ENCODE measurements around the gene CNP. TPM values are rescaled to one million over a fixed set of nuclear protein-coding genes. Genes with fewer than 3 reads are reported as not detected.
A peak's percentile ranks its signal among the peaks of the same experiment; 100 is the strongest.

Gene CNP
- total RNA-seq, 2 experiments from 2014 or later: 89.8 to 91.0 TPM

GRCh38 chr17:41944943-41945342 lies 21.7 kb upstream of the CNP start:
- no peak for DNase-seq
- no peaks in the 10 kb centered on the region for H3K9me3 Mint-ChIP-seq
- H3K27me3 Mint-ChIP-seq: peaks cover 8% of the 10 kb centered on the region
- no peaks in the 10 kb centered on the region for H3K4me1 Mint-ChIP-seq
- H3K4me3 Mint-ChIP-seq: no peak overlapping the region
- POLR2A ChIA-PET: interaction anchor here (1.5 kb wide), 1 partner anchor 22 kb away, joined by 5 read pairs; the partner anchor contains the start of gene CNP
- CTCF ChIA-PET: interaction anchor here (0.7 kb wide), 1 partner anchor 9 kb away, joined by 3 read pairs; no protein-coding TSS in a partner anchor
- H3K27ac Mint-ChIP-seq: no peak overlapping the region
- H3K36me3 Mint-ChIP-seq (ENCODE audit: low read depth): no peaks in the 10 kb centered on the region

DNA sequence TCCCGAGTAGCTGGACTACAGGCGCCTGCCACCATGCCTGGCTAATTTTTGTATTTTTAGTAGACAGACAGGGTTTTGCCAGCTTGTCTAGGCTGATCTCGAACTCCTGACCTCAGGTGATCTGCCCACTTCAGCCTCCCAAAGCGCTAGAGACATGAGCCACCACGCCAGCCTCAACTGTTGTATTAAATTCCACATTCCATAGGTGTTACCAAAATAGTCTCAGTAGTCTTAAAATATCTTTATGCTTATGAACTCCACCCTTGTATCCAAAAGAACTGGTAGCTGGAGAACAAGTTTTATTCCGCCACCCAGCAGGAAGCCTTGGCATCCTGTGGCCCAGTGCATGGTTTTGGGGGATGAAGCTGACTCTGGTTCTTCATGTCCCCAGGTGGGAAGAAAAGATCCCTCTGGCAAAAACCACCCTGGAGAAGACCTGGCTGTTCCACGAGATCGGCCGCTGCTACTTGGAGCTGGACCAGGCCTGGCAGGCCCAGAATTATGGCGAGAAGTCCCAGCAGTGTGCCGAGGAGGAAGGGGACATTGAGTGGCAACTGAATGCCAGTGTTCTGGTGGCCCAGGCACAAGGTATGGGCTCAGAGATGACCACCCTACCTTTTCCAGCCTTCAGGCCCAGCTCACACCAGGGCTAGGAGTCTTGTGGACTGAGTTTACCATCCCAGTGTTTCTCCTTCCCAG lies 17.7 kb upstream of the CNP start:
- Mint-ChIP-seq H3K27ac (no peak overlapping the region), H3K27me3 (no peaks in the 10 kb centered on the region), H3K4me3 (no peak overlapping the region), H3K4me1 (no peaks in the 10 kb centered on the region), H3K36me3 (ENCODE audit: low read depth) (no peaks in the 10 kb centered on the region), H3K9me3 (no peaks in the 10 kb centered on the region)
- no peak for DNase-seq
- POLR2A ChIA-PET: interaction anchor here (1.2 to 1.8 kb wide), 2 partner anchors 11 to 14 kb away, joined by 4 to 5 read pairs; no protein-coding TSS in a partner anchor
- CTCF ChIA-PET: interaction anchor here (2.0 kb wide), 1 partner anchor 18 kb away, joined by 8 read pairs; the partner anchor contains the start of gene ODAD4

GRCh38 chr17:41956522-41956921 lies 10.1 kb upstream of the CNP start:
- Mint-ChIP-seq H3K27ac (no peak overlapping the region), H3K27me3 (no peaks in the 10 kb centered on the region), H3K9me3 (no peaks in the 10 kb centered on the region), H3K36me3 (ENCODE audit: low read depth) (no peaks in the 10 kb centered on the region), H3K4me1 (no peaks in the 10 kb centered on the region), H3K4me3 (no peak overlapping the region)
- CTCF ChIA-PET: interaction anchor here (1.0 to 1.5 kb wide), 3 partner anchors 9 to 559 kb away, joined by 3 to 4 read pairs (median 4); no protein-coding TSS in a partner anchor
- DNase-seq: no peak
- POLR2A ChIA-PET: no interaction called here

DNA sequence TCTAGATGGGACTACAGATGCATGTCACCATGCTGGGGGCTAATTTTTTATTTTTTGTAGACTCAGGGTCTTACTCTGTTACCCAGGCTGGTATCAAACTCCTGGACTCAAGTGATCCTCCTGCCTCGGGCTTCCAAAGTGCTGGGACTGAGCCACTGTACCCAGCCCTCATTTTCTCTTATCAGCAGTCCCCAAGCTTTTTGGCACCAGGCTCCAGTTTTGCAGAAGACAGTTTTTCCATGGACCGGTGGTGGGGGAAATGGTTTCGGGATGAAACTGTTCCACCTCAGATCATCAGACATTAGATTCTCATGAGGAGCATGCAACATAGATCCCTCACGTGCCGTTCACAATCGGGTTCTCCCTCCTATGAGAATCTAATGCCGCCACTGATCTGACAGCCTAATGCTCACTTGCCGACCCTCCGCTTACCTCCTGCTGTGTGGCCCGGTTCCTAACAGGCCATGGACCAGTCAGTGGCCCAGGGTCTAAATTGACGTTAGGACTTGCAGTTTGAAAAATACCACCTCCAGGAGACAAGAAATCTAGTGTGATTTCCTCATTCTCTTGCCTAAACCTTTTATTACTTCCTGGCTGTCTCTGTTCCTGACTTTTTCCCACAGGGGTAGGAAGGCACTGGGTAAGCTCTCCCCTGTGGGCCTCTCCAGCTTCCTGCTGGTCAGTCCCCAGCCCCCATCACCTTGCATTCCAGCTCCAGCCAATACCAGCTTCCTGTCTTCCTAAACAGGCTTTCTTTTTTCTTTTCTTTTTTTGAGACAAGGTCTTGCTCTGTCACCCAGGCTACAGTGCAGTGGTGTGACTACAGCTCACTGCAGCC lies 9.3 kb upstream of the CNP start:
- H3K4me1 Mint-ChIP-seq: no peaks in the 10 kb centered on the region
- CTCF ChIA-PET: interaction anchor here (0.9 to 1.4 kb wide), 2 partner anchors 36 to 161 kb away, joined by 3 read pairs; no protein-coding TSS in a partner anchor

DNA sequence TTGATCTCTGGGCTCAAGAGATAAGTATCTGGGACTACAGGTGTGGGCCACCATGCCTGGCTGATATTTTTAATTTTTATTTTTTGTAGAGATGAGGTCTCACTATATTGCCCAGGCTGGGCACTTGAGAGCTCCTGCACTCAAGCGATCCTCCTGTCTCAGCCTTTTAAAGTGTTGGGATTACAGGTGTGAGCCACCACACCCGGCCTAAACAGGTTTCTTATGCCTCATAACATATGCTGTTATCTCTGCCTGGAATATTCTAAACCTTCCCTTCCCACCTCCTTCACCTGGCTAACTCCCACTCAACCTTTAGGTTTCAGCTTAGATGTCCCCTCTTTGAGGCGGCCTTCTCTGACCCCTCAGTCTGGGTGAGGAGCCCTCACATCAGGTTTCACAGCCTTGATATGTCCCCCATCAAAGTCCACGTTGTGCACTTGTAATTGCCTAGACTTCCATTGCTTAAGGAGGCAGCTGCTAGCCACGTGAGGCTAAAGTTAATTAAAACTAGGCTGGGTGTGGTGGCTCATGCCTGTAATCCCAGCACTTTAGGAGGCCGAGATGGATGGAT lies 8.6 kb upstream of the CNP start:
- H3K27ac Mint-ChIP-seq: no peak overlapping the region
- H3K9me3 Mint-ChIP-seq: no peaks in the 10 kb centered on the region
- ChIA-PET POLR2A (interaction anchor here (1.2 to 1.3 kb wide), 2 partner anchors 8 to 10 kb away, joined by 3 read pairs; no protein-coding TSS in a partner anchor), CTCF (interaction anchor here (0.7 to 1.4 kb wide), 4 partner anchors 8 to 209 kb away, joined by 3 to 5 read pairs (median 4); no protein-coding TSS in a partner anchor)
- no peak overlapping the region for H3K4me3 Mint-ChIP-seq
- H3K27me3 Mint-ChIP-seq: no peaks in the 10 kb centered on the region
- no peaks in the 10 kb centered on the region for H3K36me3 Mint-ChIP-seq (ENCODE audit: low read depth)
- no peak for DNase-seq
- no peaks in the 10 kb centered on the region for H3K4me1 Mint-ChIP-seq

More for the DNA sequence above, 9.3 kb upstream of the CNP start:
- H3K27ac Mint-ChIP-seq: no peak overlapping the region
- no peaks in the 10 kb centered on the region for H3K9me3 Mint-ChIP-seq
- H3K27me3 Mint-ChIP-seq: no peaks in the 10 kb centered on the region
- POLR2A ChIA-PET: interaction anchor here (1.2 to 1.3 kb wide), 2 partner anchors 9 to 11 kb away, joined by 3 read pairs; no protein-coding TSS in a partner anchor
- no peak for DNase-seq
- H3K4me3 Mint-ChIP-seq: no peak overlapping the region
- no peaks in the 10 kb centered on the region for H3K36me3 Mint-ChIP-seq (ENCODE audit: low read depth)

DNA sequence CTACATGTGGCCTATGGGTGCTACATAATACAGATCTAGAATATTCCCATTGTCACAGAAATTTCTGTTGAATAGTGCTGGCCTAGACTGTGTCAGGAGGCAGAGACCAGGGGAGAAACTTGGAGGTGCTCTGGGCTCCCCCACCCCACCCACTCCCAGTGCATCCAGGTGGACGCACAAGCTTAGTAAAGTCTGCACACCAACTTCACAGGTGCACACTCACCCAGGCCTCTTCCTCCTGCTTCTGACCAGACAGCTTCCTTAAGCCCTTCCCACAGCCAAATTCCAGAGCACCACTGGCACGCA lies 7.6 kb upstream of the CNP start:
- H3K27ac Mint-ChIP-seq: no peak overlapping the region
- no peak overlapping the region for H3K4me3 Mint-ChIP-seq
- no peaks in the 10 kb centered on the region for H3K27me3 Mint-ChIP-seq
- CTCF ChIA-PET: interaction anchor here (0.7 to 1.8 kb wide), 8 partner anchors 9 to 159 kb away, joined by 3 to 6 read pairs (median 4); partner anchors contain the start of gene ODAD4
- H3K4me1 Mint-ChIP-seq: no peaks in the 10 kb centered on the region
- POLR2A ChIA-PET: interaction anchor here (1.1 kb wide), 1 partner anchor 69 kb away, joined by 3 read pairs; no protein-coding TSS in a partner anchor
- DNase-seq: no peak
- no peaks in the 10 kb centered on the region for H3K36me3 Mint-ChIP-seq (ENCODE audit: low read depth)
- no peaks in the 10 kb centered on the region for H3K9me3 Mint-ChIP-seq

GRCh38 chr17:41959336-41960095 lies 7.1 kb upstream of the CNP start:
- no peaks in the 10 kb centered on the region for H3K27me3 Mint-ChIP-seq
- CTCF ChIA-PET: interaction anchor here (0.6 to 1.8 kb wide), 7 partner anchors 17 to 42 kb away, joined by 3 to 6 read pairs (median 5); partner anchors contain the start of gene ODAD4
- no peak overlapping the region for H3K27ac Mint-ChIP-seq
- DNase-seq: no peak
- no peaks in the 10 kb centered on the region for H3K9me3 Mint-ChIP-seq
- H3K4me1 Mint-ChIP-seq: no peaks in the 10 kb centered on the region
- POLR2A ChIA-PET: interaction anchor here (0.9 to 1.1 kb wide), 2 partner anchors 68 to 271 kb away, joined by 3 read pairs; partner anchors contain the start of gene EIF1
- H3K36me3 Mint-ChIP-seq (ENCODE audit: low read depth): no peaks in the 10 kb centered on the region
- H3K4me3 Mint-ChIP-seq: no peak overlapping the region

DNA sequence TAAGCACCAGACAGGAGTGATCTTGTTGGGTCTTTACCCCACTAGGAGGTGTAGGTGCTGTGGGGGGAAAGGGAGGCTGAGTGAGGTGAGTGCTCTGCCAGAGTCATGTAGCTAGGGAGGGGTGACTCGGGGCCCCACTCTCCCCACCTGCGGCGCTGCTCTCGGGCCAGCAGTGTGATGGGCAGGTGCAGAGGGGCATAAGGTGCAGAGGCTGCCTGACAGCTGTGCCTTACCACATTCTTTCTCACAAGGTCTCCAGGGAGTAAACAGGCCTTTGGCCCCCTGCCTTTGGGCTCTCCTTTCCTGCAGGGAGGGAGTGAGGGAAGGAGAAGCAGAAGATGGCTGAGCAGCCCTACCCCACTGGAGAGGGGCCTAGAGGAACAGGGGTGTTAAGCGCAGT lies 4.5 kb upstream of the CNP start:
- ChIA-PET POLR2A (interaction anchor here (1.5 kb wide), 1 partner anchor 13 kb away, joined by 5 read pairs; no protein-coding TSS in a partner anchor), CTCF (interaction anchor here (0.6 to 3.8 kb wide), 6 partner anchors 30 to 380 kb away, joined by 3 to 30 read pairs (median 3); partner anchors contain the start of genes DNAJC7, NKIRAS2 and ODAD4)
- Mint-ChIP-seq H3K9me3 (no peaks in the 10 kb centered on the region), H3K4me1 (peaks cover 14% of the 10 kb centered on the region), H3K27me3 (no peaks in the 10 kb centered on the region), H3K27ac (no peak overlapping the region), H3K36me3 (ENCODE audit: low read depth) (no peaks in the 10 kb centered on the region), H3K4me3 (no peak overlapping the region)
- DNase-seq: no peak

GRCh38 chr17:41962768-41963434 lies 3.7 kb upstream of the CNP start:
- Mint-ChIP-seq H3K27ac (no peak overlapping the region), H3K27me3 (no peaks in the 10 kb centered on the region), H3K4me1 (peaks cover 21% of the 10 kb centered on the region), H3K4me3 (no peak overlapping the region), H3K9me3 (no peaks in the 10 kb centered on the region), H3K36me3 (ENCODE audit: low read depth) (peaks cover 3% of the 10 kb centered on the region)
- peak; percentile 76 for DNase-seq
- ChIA-PET CTCF (interaction anchor here (0.5 to 4.2 kb wide), 18 partner anchors 12 to 349 kb away, joined by 3 to 30 read pairs (median 4); partner anchors contain the start of genes ACLY, DHX58, DNAJC7 and NKIRAS2), POLR2A (interaction anchor here (1.0 to 6.4 kb wide), 3 partner anchors 14 to 149 kb away, joined by 3 to 118 read pairs (median 5); partner anchors contain the start of gene DHX58)

DNA sequence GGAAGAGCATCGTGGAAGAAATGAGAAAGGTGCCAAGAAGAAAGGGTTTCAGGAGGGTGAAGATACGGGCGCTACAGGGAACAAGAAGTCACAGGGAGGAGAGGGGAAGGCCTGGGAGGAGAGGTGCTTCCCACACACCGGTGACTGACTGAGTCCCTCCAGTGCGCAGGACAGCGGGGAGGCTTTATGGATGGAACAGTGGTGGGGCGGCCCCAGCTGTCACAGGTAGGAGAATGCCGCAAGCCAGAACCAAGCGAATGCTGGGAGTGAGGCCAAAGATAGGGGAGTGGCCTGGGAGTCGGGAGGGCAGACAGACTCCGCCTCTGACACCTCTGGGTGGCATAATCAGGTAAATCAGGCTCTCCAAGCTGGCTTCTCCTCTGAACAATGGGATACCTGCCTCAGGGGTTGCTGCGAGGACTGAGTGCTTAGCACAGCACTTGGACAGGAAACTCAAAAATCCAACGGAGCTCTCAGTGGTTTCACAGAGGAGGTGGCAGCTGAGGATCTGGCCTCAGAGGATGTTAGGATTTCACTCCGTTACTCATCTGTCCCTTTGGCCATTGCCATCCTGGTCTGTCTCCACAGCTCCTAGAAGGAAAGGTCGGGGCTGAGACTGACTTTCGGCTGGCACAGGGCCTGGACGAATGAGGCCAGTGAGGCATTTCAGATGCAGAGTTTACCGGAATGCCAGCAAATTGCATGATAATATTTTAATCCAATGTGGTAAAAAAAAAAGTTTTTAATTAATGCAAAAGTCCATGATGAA lies 717 bp upstream of the CNP start:
- no peaks in the 10 kb centered on the region for H3K9me3 Mint-ChIP-seq
- H3K36me3 Mint-ChIP-seq (ENCODE audit: low read depth): peaks cover 23% of the 10 kb centered on the region
- DNase-seq: peak; percentile 71
- ChIA-PET CTCF (interaction anchor here (0.7 to 4.2 kb wide), 17 partner anchors 8 to 256 kb away, joined by 3 to 19 read pairs (median 5); partner anchors contain the start of genes DHX58, DNAJC7, NKIRAS2 and ODAD4), POLR2A (interaction anchor here (0.6 to 6.4 kb wide), 30 partner anchors 8 to 423 kb away, joined by 3 to 118 read pairs (median 4); partner anchors contain the start of genes ACLY, DHX58, DNAJC7 and EIF1)
- peak overlapping the region; percentile 77 for H3K4me3 Mint-ChIP-seq
- peaks cover 46% of the 10 kb centered on the region for H3K4me1 Mint-ChIP-seq
- peak overlapping the region; percentile 84 for H3K27ac Mint-ChIP-seq
- H3K27me3 Mint-ChIP-seq: no peaks in the 10 kb centered on the region

All from activated CD4-positive, alpha-beta memory T cell treated with anti-CD3 and anti-CD28 coated beads, Interleukin-2, amount 10 ng/mL, durations not matched to agents 7 days and 5 days (primary cell).